Lower leg skin (tissue), 4 donors: Measurements from ENCODE around the gene CD63. TPM values are rescaled to one million over a fixed set of nuclear protein-coding genes. Genes with fewer than 3 reads are reported as not detected.

ENCODE experiments used
- DNase-seq, 2 donors: peaks; one replicate each; pipeline ENCODE4 v3.0.0-alpha.2; 2019; ENCODE audit warnings: low spot score in 2 of 2
- H3K4me3 ChIP-seq: fragments of 200-600 bp; sonication (generic); 2 replicates; pipeline ENCODE4 v1.5.1; 2017; ENCODE audit warnings: mild to moderate bottlenecking, low read depth; ENCODE audit not compliant: poor library complexity, severe bottlenecking
- CTCF ChIP-seq, 3 donors: fragments of 450-650 bp; IDR thresholded peaks; one replicate each; pipeline ENCODE4 v1.5.1; 2016; ENCODE audit warnings: antibody characterized with exemption in 3 of 3, mild to moderate bottlenecking in 3 of 3, moderate library complexity in 2 of 3
- POLR2A ChIP-seq, 2 donors: fragments of 450-650 bp; IDR thresholded peaks; one replicate each; pipeline ENCODE4 v1.6.1; 2016 to 2017; ENCODE audit warnings: antibody characterized with exemption in 2 of 2, mild to moderate bottlenecking in 1 of 2, moderate library complexity in 1 of 2
- WGBS, 2 donors: methylation state at CpG; one replicate each; pipeline ENCODE4 v1.1.5; 2018; 5-methylcytosine and 5-hydroxymethylcytosine counted together
- intact Hi-C: fragments of 100-400 bp; cut with DNase I; formaldehyde crosslinking; loops from one replicate; pipeline ENCODE4 v1.15.0; 2023; ENCODE audit warnings: low total_unique reads
- total RNA-seq, 4 donors: library from RNA; depleted of rRNA; stranded (reverse); fragments of >200 nt; gene quantifications; one replicate each; pipeline ENCODE4 v1.1.0, GENCODE V29; 2016

CD63 gene
- total RNA-seq, 4 donors from 2014 or later: 151 to 408 (median 196) TPM

GRCh38 chr12:55697686-55698085 lies 31.1 kb downstream of the CD63 start:
- peak in 1 of 2 donors; percentile 50 for DNase-seq
- no peak for TF ChIP-seq CTCF (IDR thresholded peaks at IDR 0.05)
- TF ChIP-seq POLR2A (IDR thresholded peaks at IDR 0.05): no peak
- 89 to 90% methylated on average over 7 of the region's 7 CpGs for WGBS, 2 donors
- H3K4me3 ChIP-seq: no peak overlapping the region
- intact Hi-C loops: no loop called here

- intact Hi-C loops: no loop called here
- WGBS, 2 donors: 83 to 87% methylated on average over 19 of the region's 19 CpGs
- TF ChIP-seq CTCF (IDR thresholded peaks at IDR 0.05) (no peak), POLR2A (IDR thresholded peaks at IDR 0.05) (no peak)
- H3K4me3 ChIP-seq: no peak overlapping the region
- peak in 1 of 2 donors; percentile 70 for DNase-seq
Measured at GRCh38 chr12:55696796-55697462, 31.9 kb downstream of the CD63 start.

GRCh38 chr12:55696141-55696540 lies 32.7 kb downstream of the CD63 start:
- intact Hi-C loops: no loop called here
- peak in 1 of 2 donors; percentile 80 for DNase-seq
- 96 to 98% methylated on average over 5 to 6 of the region's 6 CpGs for WGBS, 2 donors
- no peak for TF ChIP-seq CTCF (IDR thresholded peaks at IDR 0.05)
- TF ChIP-seq POLR2A (IDR thresholded peaks at IDR 0.05): no peak
- H3K4me3 ChIP-seq: no peak overlapping the region

GRCh38 chr12:55695349-55695748 lies 33.5 kb downstream of the CD63 start:
- peak in 1 of 2 donors; percentile 32 for DNase-seq
- no peak for TF ChIP-seq POLR2A (IDR thresholded peaks at IDR 0.05)
- no peak for TF ChIP-seq CTCF (IDR thresholded peaks at IDR 0.05)
- 77 to 83% methylated on average over 7 of the region's 7 CpGs for WGBS, 2 donors
- intact Hi-C loops: no loop called here
- H3K4me3 ChIP-seq: no peak overlapping the region

GRCh38 chr12:55694651-55695050 lies 34.2 kb downstream of the CD63 start:
- WGBS, 2 donors: 93 to 100% methylated on average over 1 to 4 of the region's 4 CpGs
- peak in 1 of 2 donors; percentile 70 for DNase-seq
- H3K4me3 ChIP-seq: no peak overlapping the region
- TF ChIP-seq POLR2A (IDR thresholded peaks at IDR 0.05): no peak
- TF ChIP-seq CTCF (IDR thresholded peaks at IDR 0.05): no peak
- intact Hi-C loops: no loop called here

- H3K4me3 ChIP-seq: no peak overlapping the region
- intact Hi-C loops: no loop called here
- WGBS, 2 donors: 97 to 98% methylated on average over 7 of the region's 7 CpGs
- peak in 1 of 2 donors; percentile 56 for DNase-seq
- TF ChIP-seq CTCF (IDR thresholded peaks at IDR 0.05): no peak
- TF ChIP-seq POLR2A (IDR thresholded peaks at IDR 0.05): no peak
Measured at GRCh38 chr12:55694188-55694515, 34.7 kb downstream of the CD63 start.
